ENCODE results near the gene FAIM2. TPM values are rescaled to one million over a fixed set of nuclear protein-coding genes. Genes with fewer than 3 reads are reported as not detected.

FAIM2 gene
- total RNA-seq, 2 donors from 2014 or later, result 0.39 to 0.67 TPM

DNA sequence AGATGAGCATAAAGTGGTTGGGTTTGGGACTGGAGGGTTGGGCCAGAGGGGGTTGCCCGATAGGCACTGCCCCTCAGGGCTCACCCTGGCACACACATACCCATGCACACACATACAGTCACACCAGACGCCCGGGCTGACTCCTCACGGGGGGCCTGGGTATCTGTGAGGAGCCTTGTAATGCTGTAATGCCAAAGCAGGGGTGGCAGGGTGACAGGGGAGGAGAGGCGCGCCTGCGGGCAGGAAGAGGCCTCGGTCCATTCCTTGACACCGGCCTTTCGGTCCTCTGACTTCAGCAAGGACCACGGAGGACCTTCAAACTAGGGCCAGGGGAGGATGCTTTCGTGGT is 375 bp downstream of the FAIM2 start:
- peaks cover 42% of the 10 kb centered on the region for H3K27me3 Mint-ChIP-seq (ENCODE audit: low read depth)
- no peak for DNase-seq
- no peak for ATAC-seq (replicated peaks in 1 of 2)
- H3K9me3 Mint-ChIP-seq, result no peaks in the 10 kb centered on the region
- H3K4me3 Mint-ChIP-seq, result peak overlapping the region; percentile 36 to 69
- peaks cover 7% of the 10 kb centered on the region for H3K4me1 Mint-ChIP-seq (ENCODE audit: low read depth)
- no peak overlapping the region for H3K27ac Mint-ChIP-seq
- no peaks in the 10 kb centered on the region for H3K36me3 Mint-ChIP-seq (ENCODE audit: insufficient read depth in 2 of 2)

DNA sequence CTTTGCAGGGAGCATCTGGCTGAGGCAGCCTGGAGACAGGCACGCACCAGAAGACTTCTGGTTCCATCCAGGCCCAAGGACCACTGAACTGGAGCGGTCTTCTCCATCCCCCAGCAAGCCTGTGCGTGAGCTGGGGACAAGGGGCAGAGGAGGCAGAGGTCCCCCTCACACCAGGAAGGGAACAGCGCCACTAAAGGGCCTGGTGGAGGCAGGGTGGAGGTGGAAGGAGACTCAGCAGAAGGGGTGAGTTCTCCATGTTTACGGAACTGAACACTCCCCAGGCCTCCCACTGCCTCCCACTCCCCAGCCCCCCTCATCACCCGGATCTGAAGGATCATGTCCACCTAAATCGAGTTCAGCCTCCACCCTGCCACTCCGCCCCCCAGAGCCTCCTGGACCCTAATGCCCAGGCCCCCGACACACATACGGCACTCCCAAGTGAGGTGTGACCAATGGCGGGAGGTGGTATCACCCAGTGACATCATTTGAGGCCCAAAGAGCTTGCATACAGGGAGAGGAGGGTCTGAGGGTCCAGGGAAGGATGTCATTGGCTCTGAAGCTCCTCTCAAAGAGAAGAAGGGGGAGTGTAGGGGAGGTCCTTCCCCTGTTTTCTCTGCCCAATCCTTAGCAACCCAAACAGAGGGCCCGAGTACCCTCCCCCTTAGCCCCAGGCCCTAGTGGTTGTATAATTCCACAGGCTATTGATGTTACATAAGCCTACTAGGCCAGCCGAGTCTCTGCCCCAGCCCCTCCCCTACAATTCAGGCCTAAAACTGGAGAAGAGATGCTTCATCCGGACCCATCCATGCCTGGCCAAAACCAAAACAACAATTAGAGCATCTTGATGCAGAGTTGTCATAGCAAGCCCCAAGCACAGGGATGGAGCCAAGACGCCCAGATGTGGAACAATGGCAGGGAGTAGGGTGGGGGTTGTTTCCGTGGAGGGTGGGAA is 1.0 kb downstream of the FAIM2 start:
- ATAC-seq (replicated peaks in 1 of 2) (no peak), DNase-seq (no peak)
- peaks cover 7% of the 10 kb centered on the region for H3K4me1 Mint-ChIP-seq (ENCODE audit: low read depth)
- peak overlapping the region in 1 of 2 donors; percentile 69 for H3K4me3 Mint-ChIP-seq
- no peaks in the 10 kb centered on the region for H3K36me3 Mint-ChIP-seq (ENCODE audit: insufficient read depth in 2 of 2)
- no peaks in the 10 kb centered on the region for H3K9me3 Mint-ChIP-seq
- no peak overlapping the region for H3K27ac Mint-ChIP-seq
- H3K27me3 Mint-ChIP-seq (ENCODE audit: low read depth), result peaks cover 42% of the 10 kb centered on the region

DNA sequence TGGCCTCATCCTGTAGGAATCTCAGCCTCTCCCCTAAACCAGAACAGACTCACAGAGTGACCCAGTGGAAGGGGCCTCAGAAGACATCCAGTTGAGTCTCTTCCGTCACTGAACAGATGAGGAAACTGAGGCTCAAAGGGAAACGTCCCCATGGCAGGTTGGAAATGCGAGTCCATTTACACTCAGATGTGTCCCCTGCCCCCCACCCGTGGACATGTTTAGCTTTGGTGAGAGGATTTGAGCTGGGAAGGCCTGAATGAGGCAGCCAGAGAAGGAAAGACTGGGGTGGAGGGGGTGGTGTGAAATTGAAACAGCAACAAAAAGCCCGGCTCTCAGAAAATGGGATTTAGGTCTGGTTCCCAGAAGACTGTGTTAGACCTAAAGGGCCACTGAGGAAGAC is 1.7 kb downstream of the FAIM2 start:
- ATAC-seq (replicated peaks in 1 of 2), result no peak
- Mint-ChIP-seq H3K9me3 (no peaks in the 10 kb centered on the region), H3K4me1 (ENCODE audit: low read depth) (peaks cover 7% of the 10 kb centered on the region), H3K27ac (no peak overlapping the region), H3K4me3 (no peak overlapping the region), H3K27me3 (ENCODE audit: low read depth) (peaks cover 36% of the 10 kb centered on the region), H3K36me3 (ENCODE audit: insufficient read depth in 2 of 2) (no peaks in the 10 kb centered on the region)
- no peak for DNase-seq

DNA sequence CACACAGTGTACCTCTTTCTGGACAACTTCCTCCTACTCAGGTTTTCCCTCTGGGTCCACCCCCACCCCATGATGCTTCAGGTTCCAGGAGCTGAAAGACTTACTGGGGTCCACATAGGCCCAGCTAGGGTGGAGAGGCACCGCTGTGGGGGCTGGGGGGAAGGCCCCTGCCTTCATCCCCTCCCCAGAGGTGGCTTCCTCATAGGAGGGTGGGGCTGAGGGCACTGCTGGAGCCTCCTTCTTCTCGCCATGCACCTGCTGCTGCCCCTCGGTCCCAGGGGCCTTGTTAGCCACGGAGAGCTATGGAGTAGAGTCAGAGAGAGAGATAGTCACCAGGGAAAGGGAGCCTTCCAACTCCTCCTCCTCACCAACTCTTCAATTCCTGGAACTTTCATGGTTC is 2.7 kb downstream of the FAIM2 start:
- H3K4me3 Mint-ChIP-seq, result no peak overlapping the region
- no peak for ATAC-seq (replicated peaks in 1 of 2)

DNA sequence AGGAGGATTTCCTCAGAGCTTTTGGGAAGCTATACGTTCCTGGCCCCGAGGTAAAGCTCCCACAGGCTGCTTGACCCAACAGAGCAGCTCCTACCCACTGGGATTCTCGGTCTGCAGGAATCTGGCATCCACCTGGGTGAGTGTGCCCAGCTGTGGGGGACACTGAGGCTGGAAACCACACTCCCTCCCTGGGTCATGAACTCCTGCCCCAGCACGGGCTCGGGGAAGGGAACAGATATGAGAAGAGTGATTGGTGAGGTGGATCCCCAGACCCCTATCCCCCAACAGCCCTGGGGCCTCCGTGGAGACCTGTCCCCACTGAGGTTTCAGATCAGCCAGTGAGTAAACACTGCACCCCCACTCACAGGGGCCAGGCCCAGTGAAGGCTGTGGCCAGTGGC is 3.3 kb downstream of the FAIM2 start:
- Mint-ChIP-seq H3K27me3 (ENCODE audit: low read depth) (peaks cover 24% of the 10 kb centered on the region), H3K36me3 (ENCODE audit: insufficient read depth in 2 of 2) (no peaks in the 10 kb centered on the region), H3K4me3 (no peak overlapping the region), H3K27ac (no peak overlapping the region), H3K9me3 (no peaks in the 10 kb centered on the region), H3K4me1 (ENCODE audit: low read depth) (peaks cover 7% of the 10 kb centered on the region)
- DNase-seq (no peak), ATAC-seq (replicated peaks in 1 of 2) (no peak)

More for the DNA sequence above, 2.7 kb downstream of the FAIM2 start:
- Mint-ChIP-seq H3K36me3 (ENCODE audit: insufficient read depth in 2 of 2) (no peaks in the 10 kb centered on the region), H3K27me3 (ENCODE audit: low read depth) (peaks cover 30% of the 10 kb centered on the region), H3K27ac (no peak overlapping the region), H3K4me1 (ENCODE audit: low read depth) (peaks cover 7% of the 10 kb centered on the region), H3K9me3 (no peaks in the 10 kb centered on the region)
- DNase-seq, result no peak

DNA sequence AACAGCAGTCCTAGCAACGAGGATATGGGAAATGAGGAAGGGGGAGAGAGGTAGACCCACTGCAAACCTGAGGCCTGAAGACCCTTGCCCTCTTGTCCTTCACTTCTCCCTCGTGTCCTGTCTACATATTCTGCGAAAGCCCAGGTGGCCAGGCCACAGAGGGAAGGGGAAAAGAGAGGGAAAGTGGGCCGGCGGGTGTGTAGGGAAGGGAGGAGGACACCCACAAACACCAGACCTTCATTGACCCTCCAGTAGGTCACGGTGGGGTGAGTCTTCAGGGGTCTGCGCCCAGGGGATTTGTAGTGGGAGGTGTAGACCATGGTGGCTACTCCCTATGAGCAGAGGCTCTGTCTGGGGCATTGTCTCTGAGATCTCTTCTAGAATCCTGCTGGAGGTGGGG is 3.8 kb downstream of the FAIM2 start:
- Mint-ChIP-seq H3K27ac (no peak overlapping the region), H3K36me3 (ENCODE audit: insufficient read depth in 2 of 2) (no peaks in the 10 kb centered on the region), H3K9me3 (no peaks in the 10 kb centered on the region), H3K27me3 (ENCODE audit: low read depth) (peaks cover 24% of the 10 kb centered on the region), H3K4me3 (no peak overlapping the region), H3K4me1 (ENCODE audit: low read depth) (peaks cover 7% of the 10 kb centered on the region)
- no peak for ATAC-seq (replicated peaks in 1 of 2)
- no peak for DNase-seq

DNA sequence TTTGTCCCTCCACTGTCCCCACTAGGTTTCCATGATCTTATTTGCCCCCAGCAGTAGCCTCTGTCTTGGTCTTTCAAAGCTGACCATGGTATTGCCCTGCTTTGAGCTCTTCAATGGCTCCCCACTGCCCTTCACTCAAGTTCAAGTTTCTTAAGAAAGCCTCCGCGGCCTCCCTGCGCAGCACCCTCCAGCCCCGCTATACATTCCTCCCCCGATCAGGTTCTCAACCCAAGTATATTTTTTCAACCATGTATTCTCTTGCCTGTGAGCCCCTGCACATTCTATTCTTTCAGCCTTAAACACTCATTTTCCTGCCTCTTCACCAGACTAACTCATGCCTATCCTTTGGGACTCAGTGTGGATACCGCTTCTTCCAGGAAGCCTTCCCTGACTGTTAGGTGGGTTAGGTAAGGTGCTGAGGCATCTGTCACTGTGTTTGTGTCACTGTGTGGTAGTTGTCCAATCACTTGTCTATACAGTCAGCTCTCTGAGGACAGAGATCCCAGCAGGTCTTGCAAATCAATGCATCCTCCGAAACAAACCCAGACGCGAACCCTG is 4.3 kb downstream of the FAIM2 start:
- DNase-seq, result no peak
- Mint-ChIP-seq H3K4me3 (no peak overlapping the region), H3K4me1 (ENCODE audit: low read depth) (peaks cover 7% of the 10 kb centered on the region), H3K27ac (no peak overlapping the region), H3K36me3 (ENCODE audit: insufficient read depth in 2 of 2) (no peaks in the 10 kb centered on the region), H3K9me3 (no peaks in the 10 kb centered on the region), H3K27me3 (ENCODE audit: low read depth) (peaks cover 19% of the 10 kb centered on the region)
- no peak for ATAC-seq (replicated peaks in 1 of 2)

DNA sequence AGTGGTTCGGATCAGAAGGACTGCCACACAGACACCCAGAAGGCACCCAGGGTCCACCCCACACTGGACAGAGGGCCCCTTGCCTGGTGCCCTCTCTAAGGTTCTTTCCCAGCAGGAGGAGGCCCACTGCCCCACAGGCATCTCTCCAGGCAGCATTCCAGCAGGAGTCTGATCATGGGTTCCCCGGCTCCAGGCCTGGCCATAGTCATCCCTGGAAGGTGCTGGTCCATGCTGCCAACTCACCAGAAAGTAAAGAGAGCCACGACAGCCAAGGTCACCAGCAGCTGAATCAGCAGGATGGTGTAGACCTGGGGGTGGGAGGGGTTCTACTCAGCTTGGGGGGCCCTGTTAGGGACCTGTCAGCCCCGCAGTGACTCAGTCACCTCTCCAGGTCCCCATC is 6.4 kb downstream of the FAIM2 start:
- H3K4me3 Mint-ChIP-seq, result no peak overlapping the region
- no peak overlapping the region for H3K27ac Mint-ChIP-seq
- no peaks in the 10 kb centered on the region for H3K36me3 Mint-ChIP-seq (ENCODE audit: insufficient read depth in 2 of 2)
- H3K9me3 Mint-ChIP-seq, result no peaks in the 10 kb centered on the region
- peaks cover 17% of the 10 kb centered on the region for H3K27me3 Mint-ChIP-seq (ENCODE audit: low read depth)
- peaks cover 5% of the 10 kb centered on the region for H3K4me1 Mint-ChIP-seq (ENCODE audit: low read depth)
- ATAC-seq (replicated peaks in 1 of 2), result no peak
- DNase-seq, result no peak

DNA sequence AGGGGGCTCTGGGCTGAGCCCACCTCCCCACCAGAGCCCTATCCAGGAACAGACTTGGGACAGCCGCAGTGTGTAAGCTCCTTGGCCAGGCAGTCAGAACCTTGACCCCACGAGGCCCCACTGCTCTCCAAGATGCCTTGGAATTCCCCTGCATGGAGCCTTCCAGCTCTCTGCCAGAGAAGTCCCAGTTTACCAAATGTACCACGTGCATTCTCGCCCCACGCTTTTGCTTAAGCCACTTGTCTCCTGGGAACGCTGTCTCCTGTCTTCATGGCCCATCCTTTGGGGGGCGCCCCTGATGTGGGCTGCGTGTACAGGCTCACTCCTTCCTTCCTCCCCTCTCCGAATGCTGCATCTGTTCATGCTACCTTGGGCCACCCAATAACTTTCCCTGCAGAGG is 7.9 kb downstream of the FAIM2 start:
- H3K4me3 Mint-ChIP-seq, result no peak overlapping the region
- DNase-seq (no peak), ATAC-seq (replicated peaks in 1 of 2) (no peak)
- H3K27ac Mint-ChIP-seq, result no peak overlapping the region
- peaks cover 14% of the 10 kb centered on the region for H3K27me3 Mint-ChIP-seq (ENCODE audit: low read depth)
- H3K36me3 Mint-ChIP-seq (ENCODE audit: insufficient read depth in 2 of 2), result no peaks in the 10 kb centered on the region
- peaks cover 5% of the 10 kb centered on the region for H3K4me1 Mint-ChIP-seq (ENCODE audit: low read depth)
- no peaks in the 10 kb centered on the region for H3K9me3 Mint-ChIP-seq

DNA sequence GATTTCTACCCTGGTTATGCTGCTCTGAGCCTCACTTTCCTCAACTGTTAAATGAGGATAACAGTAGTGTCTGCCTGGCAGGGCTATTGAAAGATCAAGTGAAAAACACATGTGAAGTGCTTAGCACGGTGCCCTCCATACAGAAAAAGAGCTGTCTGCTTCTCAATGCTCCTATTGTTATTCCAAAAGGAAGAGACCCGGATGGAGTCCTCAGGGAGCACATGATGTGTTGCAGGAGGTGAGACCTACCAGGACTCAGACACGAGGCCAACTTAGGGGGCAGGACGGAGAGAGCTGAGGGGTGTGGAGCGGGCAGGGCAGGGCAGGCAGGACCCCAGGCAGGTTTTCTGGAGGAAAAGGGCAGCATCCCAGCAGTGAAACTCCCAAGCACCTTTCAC is 8.9 kb downstream of the FAIM2 start:
- no peak overlapping the region for H3K27ac Mint-ChIP-seq
- H3K9me3 Mint-ChIP-seq, result no peaks in the 10 kb centered on the region
- ATAC-seq (replicated peaks in 1 of 2), result no peak
- no peaks in the 10 kb centered on the region for H3K36me3 Mint-ChIP-seq (ENCODE audit: insufficient read depth in 2 of 2)
- no peak overlapping the region for H3K4me3 Mint-ChIP-seq
- H3K4me1 Mint-ChIP-seq (ENCODE audit: low read depth), result peaks cover 5% of the 10 kb centered on the region
- peaks cover 14% of the 10 kb centered on the region for H3K27me3 Mint-ChIP-seq (ENCODE audit: low read depth)
- DNase-seq, result no peak

DNA sequence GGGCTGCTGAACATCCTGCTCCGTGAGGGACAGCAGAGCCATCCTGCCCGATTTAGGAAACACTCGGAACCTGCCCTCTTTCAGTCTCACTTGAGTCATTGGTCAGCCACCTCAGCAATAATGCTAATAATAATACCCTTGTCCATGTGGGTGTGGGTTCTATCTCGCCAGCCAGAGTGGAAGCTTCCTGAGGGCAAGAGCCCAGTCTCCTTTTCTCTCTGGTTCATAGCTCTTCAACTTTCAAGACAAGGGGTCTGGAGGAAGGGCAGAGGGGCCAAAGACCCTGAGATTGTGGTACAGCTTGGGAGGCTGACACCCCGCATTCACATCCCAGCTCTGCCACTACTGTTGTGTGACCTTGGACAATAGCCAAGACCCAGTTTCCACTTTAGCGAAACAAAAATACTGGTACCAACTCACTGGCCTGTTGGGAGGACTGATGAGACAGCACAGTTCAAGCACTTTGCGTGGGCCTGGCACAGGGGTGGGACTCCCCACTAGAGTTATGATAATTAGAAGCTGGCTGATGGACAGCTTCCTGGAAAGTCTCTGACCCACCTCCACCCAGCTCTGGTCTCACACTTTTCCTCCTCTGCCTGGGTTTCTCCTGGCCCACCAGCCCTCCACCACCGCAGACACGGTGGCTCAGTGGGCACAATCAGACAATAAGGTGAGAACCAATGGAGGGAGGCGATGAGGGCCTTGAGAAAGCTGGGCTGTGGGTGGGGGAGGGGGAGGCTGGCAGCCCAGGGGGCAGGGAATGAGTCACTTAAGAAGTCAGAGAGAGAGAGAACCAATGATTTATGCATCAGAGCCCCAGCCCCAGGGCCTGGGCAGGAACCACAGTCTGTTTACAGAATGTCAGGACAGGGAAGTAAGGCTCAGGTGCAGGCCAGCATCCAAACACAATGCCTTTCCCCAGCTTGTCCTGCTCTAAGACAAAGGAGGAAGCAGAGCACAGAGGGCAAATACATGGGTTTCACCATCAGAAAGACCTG is 9.6 kb downstream of the FAIM2 start:
- Mint-ChIP-seq H3K27me3 (ENCODE audit: low read depth) (peaks cover 14% of the 10 kb centered on the region), H3K9me3 (no peaks in the 10 kb centered on the region), H3K36me3 (ENCODE audit: insufficient read depth in 2 of 2) (no peaks in the 10 kb centered on the region), H3K4me3 (no peak overlapping the region), H3K27ac (no peak overlapping the region), H3K4me1 (ENCODE audit: low read depth) (peaks cover 5% of the 10 kb centered on the region)
- ATAC-seq (replicated peaks in 1 of 2), result peak in 1 of 2 donors; percentile 50
- no peak for DNase-seq

DNA sequence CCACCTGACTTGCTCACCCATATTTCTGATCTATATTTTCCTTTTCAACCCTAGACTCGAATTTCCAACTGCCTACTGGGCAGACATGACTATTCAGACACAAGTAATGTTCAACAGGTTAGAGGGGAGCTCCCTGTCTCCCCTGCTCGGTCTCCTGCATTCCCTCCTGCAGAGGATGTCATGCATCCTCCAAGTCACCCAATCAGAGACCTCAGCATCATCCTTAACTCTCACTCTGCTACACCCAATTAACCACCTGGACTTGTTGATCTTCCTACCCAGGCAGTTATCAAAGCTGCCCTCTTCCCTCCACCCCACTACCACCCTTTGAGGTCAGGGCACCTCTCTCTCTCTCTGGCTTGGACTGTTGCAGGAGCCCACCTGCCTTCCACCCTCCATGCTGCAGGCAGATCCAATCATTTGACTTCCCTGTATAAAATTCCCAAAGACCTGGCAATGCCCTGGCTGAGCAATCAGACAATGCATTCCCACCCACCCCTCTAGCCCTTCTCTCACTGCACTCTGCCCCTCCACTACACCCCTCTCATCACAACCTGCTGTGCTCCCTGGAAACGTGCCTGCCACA is 10.9 kb downstream of the FAIM2 start:
- Mint-ChIP-seq H3K36me3 (ENCODE audit: insufficient read depth in 2 of 2) (no peaks in the 10 kb centered on the region), H3K4me1 (ENCODE audit: low read depth) (peaks cover 5% of the 10 kb centered on the region), H3K4me3 (no peak overlapping the region), H3K27ac (no peak overlapping the region), H3K27me3 (ENCODE audit: low read depth) (peaks cover 14% of the 10 kb centered on the region), H3K9me3 (no peaks in the 10 kb centered on the region)
- DNase-seq, result no peak
- no peak for ATAC-seq (replicated peaks in 1 of 2)

Measured in activated T-cell treated with anti-CD3 and anti-CD28 coated beads, Interleukin-2, amount 50 U/mL, for 72 hours (primary cell).